ENCODE measurements around the gene FNDC3A.
A peak's percentile ranks its signal among the peaks of the same experiment; 100 is the strongest.

The FNDC3A gene

DNA sequence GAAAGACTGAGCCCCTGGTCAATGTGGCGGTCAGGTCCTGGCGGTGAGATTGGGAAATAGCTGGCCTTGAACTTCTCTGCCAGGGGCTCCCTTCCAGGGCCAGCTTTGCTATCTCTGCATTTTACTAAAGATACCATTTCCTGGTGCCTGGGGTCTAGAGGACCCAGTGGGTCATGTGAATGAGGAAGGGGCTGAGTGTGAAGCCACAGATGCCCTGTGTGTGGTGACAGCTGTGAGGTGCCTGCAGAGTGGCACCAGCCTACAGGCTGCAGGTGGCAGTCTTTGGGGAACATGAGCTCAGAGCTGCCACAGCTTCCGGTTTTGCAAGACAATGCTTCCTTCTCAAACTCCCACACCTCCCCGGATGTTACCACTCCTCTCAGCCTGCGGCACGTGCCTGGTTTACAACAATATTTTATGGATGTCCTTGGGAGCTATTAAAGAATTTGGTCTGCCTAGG lies 239.2 kb downstream of the FNDC3A start:
- DNase-seq (ENCODE audit: low read depth, low spot score): peak; percentile 38

DNA sequence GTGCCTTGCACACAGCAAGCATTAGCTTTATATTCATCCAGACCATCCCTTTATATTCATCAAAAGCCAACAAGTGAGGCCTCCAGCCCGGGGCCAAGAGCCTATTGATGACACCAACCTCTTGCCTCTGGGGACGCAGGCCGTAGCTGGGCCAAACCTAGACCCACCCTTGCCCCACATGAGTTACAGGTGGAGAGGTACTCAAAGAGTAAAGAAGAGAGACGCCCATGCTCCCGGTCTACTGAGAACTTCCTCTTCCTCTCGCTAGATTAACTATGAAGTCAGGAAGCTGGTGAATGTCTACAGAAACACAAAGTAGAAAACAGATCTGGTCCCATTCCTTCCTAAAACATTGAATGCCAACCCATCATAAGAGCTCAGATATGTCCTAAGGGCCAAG lies 240.6 kb downstream of the FNDC3A start:
- no peak for DNase-seq (ENCODE audit: low read depth, low spot score)

DNA sequence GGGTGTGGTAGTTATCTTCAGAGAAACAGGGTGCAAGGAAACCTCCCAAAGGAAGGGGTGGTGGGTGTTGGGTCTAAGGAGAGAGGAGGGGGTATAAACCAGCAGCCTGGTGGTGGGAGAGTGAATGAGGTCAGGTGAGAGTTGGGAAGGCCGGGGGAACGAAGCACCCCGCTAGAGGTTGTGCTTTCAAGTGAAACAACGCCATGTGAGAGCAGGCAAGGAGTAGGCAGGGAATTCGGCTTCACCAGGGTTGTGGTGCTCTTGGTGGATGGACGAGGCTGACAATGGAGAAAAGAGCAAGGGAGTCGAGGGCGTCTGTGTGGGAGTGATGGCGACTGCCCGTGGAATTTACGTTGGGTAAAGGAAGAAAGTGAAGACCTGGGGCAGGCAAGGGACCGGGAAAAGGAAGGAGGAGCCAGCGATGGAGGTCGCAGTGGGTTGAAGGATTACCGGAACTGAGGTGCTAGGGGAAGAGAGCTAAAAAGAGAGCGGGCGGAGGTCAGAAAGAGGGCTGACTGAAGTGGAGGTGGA lies 242.3 kb downstream of the FNDC3A start:
- DNase-seq (ENCODE audit: low read depth, low spot score): no peak

DNA sequence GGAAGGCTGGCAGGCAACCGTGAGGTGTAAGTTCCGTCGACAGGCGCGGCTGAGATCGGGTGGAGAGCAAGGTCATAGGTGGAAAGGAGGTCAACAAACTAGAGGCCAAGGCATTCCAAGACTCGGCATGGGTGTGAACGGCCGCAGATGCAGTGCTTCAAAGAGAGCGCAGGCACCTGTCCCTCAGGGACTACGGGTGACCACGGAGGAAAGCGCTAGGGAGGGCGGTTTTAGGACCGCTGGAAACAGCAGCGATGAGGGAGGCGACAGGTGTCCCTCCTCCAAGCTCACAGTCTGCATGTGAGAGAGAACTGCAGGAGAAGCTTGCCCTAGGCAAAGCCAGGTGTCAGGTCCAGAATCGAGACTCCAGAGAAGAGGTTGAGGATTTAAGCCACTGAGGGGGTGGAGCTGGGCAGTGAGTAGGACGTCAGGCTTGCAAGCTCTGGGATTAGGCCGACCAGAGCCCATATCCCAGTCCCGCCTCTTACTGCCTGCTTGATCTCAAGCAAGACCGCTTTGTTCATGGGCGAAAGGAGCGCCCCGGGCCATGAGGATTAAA lies 242.9 kb downstream of the FNDC3A start:
- peak; percentile 92 for DNase-seq (ENCODE audit: low read depth, low spot score)

DNA sequence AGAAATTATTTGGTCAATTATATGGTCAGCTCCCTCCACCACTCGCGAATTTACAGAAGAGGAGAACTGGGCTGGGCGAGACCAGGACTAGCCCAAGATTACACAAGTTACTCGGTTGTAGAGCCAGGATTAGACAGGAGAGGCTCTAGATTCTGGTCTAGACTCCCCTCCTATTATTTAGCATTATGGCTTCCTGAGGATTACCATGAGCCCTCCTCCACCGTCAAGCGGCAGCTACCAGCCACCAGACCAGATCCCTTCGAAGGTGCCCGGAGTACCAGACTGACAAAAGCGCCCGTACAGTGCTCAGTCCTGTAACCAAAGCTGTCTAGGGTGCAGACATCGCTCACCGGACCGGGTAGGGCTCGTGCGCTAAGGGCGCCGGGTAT lies 243.9 kb downstream of the FNDC3A start:
- peak; percentile 70 for DNase-seq (ENCODE audit: low read depth, low spot score)

DNA sequence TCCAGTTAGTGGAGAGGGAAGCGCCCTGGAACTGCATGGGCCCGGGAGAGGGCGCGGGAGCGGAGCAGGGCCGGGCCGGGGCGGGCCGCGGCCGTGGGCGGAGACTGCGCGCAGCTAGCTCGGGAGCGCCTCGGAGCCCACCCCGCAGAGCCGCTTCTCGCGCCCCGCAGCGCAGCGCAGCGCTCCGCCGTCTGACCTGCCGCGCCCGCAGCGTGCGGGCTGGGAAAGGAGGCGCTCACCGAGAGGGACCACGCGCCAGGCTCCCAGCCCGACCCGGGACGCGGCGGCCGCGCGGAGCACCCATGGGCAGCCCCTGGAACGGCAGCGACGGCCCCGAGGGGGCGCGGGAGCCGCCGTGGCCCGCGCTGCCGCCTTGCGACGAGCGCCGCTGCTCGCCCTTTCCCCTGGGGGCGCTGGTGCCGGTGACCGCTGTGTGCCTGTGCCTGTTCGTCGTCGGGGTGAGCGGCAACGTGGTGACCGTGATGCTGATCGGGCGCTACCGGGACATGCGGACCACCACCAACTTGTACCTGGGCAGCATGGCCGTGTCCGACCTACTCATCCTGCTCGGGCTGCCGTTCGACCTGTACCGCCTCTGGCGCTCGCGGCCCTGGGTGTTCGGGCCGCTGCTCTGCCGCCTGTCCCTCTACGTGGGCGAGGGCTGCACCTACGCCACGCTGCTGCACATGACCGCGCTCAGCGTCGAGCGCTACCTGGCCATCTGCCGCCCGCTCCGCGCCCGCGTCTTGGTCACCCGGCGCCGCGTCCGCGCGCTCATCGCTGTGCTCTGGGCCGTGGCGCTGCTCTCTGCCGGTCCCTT lies 244.5 kb downstream of the FNDC3A start, which contains the start of gene MLNR:
Gene MLNR (plus strand): TSS at position 303 of the 820 bp plus-strand sequence. CDS start 0 bp downstream, at position 303.
- DNase-seq (ENCODE audit: low read depth, low spot score): peak; percentile 64

DNA sequence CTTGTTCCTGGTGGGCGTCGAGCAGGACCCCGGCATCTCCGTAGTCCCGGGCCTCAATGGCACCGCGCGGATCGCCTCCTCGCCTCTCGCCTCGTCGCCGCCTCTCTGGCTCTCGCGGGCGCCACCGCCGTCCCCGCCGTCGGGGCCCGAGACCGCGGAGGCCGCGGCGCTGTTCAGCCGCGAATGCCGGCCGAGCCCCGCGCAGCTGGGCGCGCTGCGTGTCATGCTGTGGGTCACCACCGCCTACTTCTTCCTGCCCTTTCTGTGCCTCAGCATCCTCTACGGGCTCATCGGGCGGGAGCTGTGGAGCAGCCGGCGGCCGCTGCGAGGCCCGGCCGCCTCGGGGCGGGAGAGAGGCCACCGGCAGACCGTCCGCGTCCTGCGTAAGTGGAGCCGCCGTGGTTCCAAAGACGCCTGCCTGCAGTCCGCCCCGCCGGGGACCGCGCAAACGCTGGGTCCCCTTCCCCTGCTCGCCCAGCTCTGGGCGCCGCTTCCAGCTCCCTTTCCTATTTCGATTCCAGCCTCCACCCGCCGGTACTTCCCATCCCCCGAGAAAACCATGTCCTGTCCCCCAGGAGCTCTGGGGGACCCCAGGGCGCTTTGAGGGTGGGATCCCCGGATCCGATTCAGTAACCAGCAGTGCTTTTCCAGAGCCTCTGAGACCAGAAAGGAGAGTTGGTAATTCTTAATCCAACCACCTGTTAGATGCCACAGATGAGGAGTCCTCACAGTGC lies 245.3 kb downstream of the FNDC3A start:
- peak; percentile 40 for DNase-seq (ENCODE audit: low read depth, low spot score)

DNA sequence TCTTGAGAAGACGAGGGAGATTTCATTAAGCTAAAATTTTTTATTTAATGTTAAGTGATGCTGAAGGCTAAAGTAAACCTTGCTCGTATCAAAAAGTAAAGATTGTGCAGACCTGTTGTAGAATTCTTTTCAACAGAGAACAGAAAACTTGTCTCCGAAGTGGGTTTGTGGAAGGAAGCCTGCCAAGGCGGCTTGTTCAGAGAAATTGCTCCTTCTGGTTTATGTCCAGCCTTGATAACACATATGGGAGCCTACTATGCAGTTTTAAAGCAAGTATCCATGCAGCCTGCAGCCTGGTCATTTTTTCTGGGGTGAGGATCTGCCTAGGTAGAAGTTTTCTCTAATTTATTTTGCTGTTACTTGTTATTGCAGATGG lies 245.9 kb downstream of the FNDC3A start:
- DNase-seq (ENCODE audit: low read depth, low spot score): no peak

DNA sequence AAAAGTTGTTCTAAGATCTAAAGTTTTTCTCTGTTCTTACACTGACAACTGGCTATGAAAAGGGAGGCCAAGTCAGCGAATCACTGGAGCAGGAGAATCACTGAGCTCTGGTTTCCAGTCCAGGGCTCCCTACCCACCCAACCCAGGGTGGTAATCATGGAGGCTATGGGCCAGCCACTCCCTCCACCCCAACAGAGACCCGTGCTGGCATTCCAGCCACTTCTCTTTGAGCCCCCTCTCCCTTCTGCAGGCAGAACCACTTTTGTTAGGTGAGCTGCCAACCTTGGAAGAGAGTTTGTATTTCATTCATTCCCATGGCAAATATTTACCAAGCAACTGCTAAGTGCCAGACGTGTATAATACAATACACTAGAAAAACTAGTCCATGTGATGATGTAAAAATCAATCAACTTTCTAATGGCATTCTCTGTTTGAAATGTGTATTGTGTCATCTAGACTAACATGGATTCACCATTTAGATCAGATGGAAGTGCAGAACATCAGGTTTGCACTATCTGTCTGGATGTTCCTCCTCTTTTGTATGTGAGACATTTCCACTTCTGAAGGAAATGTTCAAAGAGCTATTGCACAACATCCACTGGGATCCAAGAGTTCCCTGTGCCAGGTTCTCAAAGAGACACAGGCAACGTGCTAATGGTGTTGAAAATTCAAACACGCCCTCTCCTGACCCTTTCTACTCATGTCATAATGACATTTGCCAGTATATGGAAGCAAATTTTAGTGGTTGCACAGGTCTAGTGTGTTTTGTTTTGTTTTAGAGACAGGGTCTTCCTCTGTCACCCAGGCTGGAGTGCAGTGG lies 249.7 kb downstream of the FNDC3A start:
- no peak for DNase-seq (ENCODE audit: low read depth, low spot score)

DNA sequence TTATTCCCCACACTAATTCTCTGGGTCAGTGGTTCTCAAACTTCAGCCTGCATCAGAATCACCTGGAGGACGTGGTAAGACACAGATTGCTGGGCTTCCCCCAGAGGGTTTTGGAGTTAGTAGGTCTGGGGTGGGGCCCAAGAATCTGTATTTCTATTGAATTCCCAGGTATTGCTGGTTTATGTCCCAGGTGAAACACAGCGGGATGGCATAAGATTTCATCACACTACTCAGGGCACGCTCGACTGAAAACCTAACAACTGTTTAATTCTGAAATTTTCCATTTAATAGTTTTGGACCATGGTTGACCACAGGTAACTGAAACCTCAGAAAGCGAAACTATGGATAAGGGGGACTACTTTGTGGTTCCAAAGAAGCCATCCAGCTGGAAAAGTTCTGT lies 250.9 kb downstream of the FNDC3A start:
- DNase-seq (ENCODE audit: low read depth, low spot score): no peak

DNA sequence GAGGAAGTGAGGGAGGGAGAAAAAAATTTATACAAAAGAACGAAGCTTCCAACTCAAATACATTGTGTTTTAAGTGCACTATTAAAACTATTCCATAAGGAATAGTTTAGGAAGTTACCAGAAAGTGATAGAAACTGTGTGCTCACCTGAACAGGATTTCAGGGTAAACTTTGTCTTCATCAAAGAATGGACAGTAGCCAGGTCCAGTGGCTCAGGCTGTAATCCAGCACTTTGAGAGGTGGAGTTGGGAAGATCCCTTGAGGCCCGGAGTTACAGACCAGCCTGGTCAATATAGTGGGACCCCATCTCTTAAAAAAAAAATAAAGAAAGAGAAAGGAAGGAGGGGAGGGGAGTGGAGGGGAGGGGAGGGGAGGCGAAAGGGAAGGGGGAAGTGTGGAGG lies 259.0 kb downstream of the FNDC3A start:
- no peak for DNase-seq (ENCODE audit: low read depth, low spot score)

DNA sequence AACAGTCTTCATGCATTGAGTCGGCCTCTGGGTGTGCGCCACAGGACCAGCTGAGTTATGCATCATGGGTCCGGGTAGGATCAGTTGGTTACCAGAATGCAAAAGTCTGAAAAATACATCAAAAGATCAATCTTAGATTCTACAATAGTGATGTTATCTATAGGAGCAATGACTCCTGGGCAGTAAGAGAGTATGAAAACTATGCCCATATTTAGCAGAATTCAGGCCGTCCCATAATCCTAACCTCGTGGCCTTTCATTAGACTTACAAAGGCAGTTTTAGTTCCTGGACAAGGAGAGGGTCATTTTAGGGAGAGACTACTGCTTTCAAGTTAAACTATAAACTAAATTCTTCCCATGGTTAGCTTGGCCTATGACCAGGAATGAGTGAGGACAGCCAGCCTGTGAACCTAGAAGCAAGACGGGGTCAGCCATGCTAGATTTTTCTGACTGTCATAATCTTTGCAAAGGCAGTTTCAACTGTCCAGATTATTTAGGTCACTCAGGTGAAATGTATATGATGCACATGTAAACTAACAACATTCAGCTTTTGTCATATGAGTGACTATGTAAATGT lies 260.2 kb downstream of the FNDC3A start:
- DNase-seq (ENCODE audit: low read depth, low spot score): no peak

DNA sequence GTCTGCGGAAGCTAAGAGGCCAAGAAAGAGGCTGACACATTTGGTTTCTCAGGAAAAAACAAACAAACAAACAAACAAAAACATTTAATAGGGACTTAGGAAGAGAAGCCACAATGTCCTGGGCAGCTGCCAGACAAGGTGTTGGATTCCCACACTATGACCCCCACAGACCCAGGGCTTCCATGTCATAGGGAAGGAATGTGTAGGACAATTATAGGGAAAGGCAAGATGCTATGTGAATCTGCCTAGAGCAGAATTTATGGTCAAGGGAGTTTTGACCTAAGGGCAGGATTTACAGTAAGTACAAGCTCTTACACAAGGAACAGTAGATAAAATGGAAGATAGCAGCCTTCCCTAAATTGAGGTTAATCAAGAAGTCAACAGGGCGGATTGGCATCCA lies 262.9 kb downstream of the FNDC3A start:
- peak; percentile 39 for DNase-seq (ENCODE audit: low read depth, low spot score)

DNA sequence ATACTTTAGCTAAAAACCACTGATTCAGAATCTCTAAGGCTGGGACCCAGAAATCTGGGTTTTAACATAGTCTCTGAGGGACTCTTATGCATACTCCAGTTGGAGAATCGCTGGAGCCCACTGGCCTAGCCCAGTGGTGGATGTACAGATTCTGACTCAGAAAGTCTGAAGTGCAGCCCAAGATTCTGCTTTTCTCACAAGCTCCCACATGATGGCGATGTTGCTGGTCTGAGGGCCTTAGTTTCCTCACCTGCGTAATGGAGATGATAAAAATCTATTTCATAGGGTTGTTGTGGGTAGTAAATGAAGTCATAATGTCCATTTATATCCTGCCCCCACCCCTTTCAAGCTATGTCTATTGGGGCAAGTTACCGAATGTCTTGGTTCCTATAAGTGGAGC lies 264.3 kb downstream of the FNDC3A start:
- no peak for DNase-seq (ENCODE audit: low read depth, low spot score)

DNA sequence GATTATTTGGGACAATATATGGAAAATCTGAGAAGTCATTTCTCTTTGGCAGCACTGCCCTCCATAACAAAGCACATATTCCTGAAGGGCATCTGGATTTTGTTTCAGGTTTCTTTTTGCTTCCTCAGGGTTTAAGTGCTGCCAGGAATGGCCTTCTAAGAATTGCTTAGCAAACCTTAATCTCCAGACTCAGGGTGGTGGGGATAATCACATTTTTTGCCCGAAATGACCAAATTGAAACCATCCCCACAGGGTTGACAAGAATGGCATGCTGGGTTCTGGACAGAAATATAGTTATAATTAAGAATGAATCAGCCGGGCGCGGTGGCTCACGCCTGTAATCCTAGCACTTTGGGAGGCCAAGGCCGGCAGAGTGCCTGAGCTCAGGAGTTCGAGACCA lies 265.6 kb downstream of the FNDC3A start:
- DNase-seq (ENCODE audit: low read depth, low spot score): no peak

DNA sequence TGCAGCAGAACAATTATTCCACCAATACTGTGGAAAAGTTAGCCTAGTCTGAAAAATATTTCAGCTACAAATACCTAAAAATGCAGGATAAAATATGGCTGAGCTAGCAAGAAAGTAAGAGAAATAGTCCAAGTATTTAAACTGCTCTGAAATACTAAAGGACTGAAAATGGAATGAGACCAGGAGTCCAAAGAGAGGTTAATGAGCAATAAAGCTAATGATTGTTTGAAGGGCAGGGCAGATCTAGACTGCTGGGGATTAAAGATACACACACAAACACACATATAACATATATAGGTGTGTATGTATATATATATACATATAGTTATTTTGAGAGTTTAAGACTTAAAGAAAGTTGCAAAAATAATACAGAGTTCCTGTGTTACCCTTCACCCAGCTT lies 269.4 kb downstream of the FNDC3A start:
- no peak for DNase-seq (ENCODE audit: low read depth, low spot score)

DNA sequence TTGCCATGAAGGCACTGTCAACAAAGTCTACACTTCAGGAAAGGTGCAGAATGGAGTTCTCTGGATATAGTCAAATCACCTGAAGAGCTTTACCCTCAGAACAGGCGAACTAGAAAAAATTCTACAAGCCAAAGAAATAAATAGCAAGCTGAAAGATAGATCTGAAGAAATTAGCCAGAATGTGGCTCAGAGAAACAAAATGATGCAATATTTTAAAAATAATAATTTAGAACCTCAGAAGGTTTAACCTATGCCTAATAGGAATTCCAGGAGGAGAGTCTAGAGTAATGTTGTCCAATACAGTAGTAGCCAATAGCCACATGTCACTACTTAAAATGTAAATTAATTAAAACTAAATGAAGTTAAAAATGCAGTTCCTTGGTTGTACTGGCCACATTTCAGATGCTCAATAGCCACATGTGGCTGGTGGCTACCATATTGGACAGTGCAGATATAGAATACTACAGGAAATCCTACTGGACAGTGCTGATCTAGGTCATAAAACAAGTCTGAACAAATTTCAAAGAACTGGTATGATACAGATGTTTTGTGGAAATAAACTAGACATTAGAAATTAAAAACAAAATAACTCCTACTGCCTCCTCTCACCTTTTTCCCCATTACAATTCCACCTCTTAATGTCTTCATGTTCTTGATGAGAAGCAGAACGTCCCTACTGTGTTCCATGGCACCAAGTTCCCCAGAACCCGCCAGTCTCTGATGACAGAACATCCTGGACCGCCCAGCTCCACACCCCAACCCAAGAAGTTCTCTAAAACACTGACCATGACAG lies 271.3 kb downstream of the FNDC3A start:
- DNase-seq (ENCODE audit: low read depth, low spot score): no peak

DNA sequence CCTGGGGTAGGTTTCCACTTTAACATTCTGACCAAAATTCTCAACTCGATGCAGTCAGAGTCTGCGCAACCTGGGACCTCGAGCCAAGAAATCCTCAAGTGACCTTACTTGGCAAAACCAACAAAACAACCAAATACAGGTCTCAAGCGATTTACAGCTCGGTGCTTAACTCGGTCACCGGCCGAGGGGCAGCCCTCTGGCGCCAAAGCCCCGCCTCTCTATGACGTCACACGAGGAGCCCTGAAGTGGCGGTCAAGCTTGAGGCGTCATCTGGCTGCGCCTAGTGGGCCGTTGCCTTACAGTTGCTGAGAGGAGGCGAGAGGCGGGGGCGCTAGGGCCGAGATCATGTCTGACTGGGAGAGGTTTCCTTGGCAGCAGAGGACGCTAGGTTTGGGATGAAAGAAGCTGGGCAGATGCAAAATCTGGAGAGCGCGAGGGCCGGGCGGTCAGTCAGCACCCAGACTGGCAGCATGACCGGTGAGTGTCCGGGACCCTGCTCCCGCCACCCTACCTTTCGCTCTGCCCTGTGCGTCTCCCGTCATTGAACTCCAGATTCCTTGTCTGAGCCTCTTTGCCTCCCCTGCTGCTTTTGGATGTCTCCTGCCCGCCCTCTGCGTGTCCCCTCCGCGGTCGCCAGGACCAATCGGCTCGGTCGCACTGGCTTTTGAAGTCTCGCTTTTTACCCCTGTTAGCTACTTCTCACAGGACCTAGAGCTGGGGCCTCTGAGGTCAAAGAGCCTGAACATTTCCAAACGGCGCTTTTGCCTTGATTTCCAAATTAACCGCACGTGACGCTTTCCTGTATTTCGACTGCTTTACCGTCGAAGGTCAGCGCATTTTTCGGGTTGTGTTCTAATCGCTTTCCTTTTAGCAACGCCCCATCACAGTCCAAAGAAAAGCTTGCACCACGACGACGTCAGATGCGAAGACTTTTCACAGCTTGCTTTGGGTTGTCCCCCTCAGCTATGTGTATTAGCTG lies 272.2 kb downstream of the FNDC3A start, which contains the start of gene CDADC1:
Gene CDADC1 (plus strand): TSS at position 283 of the 979 bp plus-strand sequence. CDS start 113 bp downstream, at position 396.
- DNase-seq (ENCODE audit: low read depth, low spot score): peak; percentile 98

DNA sequence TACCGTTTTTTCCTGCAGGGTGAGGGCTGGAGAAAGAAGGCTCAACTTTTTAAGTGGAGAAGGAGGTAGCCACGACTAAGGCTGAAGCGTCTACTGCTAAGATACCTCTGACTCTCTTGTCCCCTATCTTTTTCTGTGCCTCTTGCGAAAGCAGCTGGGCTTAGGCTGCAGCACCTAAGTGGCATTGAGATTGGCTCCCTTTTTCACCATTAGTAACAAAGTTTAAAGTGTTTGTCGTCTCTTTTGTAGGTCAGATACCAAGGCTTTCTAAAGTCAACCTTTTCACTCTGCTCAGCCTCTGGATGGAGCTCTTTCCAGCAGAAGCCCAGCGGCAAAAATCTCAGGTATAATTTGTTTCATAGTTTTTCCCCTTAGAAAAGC lies 272.9 kb downstream of the FNDC3A start:
- no peak for DNase-seq (ENCODE audit: low read depth, low spot score)
